ENCODE measurements around the gene TOPBP1.
A peak's percentile ranks its signal among the peaks of the same experiment; 100 is the strongest.
"Not testable (repeated sequence)": the region's sequence is repeated elsewhere in the genome, so short reads cannot be mapped to it uniquely, and the experiment has no call there.

TOPBP1 gene

GRCh38 chr3:133673746-133674145 is 12.0 kb upstream of the TOPBP1 start:
- no peak for DNase-seq

- no peak for DNase-seq
Observed at GRCh38 chr3:133672461-133672860, 10.7 kb upstream of the TOPBP1 start.

- no peak for DNase-seq
Observed at GRCh38 chr3:133670525-133670995, 8.8 kb upstream of the TOPBP1 start.

GRCh38 chr3:133669949-133670524 is 8.3 kb upstream of the TOPBP1 start:
- DNase-seq = no peak

GRCh38 chr3:133667118-133667517 is 5.4 kb upstream of the TOPBP1 start:
- DNase-seq = no peak

- DNase-seq = not testable (repeated sequence)
Observed at GRCh38 chr3:133665188-133665587, 3.4 kb upstream of the TOPBP1 start.

- peak; percentile 17 for DNase-seq
Observed at GRCh38 chr3:133663569-133664313, 2.0 kb upstream of the TOPBP1 start.

- peak; percentile 38 for DNase-seq
Observed at GRCh38 chr3:133662278-133662651, 524 bp upstream of the TOPBP1 start.

GRCh38 chr3:133659806-133660205 is 1.9 kb downstream of the TOPBP1 start:
- no peak for DNase-seq

- DNase-seq = no peak
Observed at GRCh38 chr3:133655731-133656515, 5.8 kb downstream of the TOPBP1 start.

GRCh38 chr3:133649486-133650068 is 12.2 kb downstream of the TOPBP1 start:
- no peak for DNase-seq

GRCh38 chr3:133644768-133645167 is 17.0 kb downstream of the TOPBP1 start:
- no peak for DNase-seq

GRCh38 chr3:133643611-133644010 is 18.1 kb downstream of the TOPBP1 start:
- no peak for DNase-seq

GRCh38 chr3:133641254-133641653 is 20.5 kb downstream of the TOPBP1 start:
- no peak for DNase-seq

- no peak for DNase-seq
Observed at GRCh38 chr3:133633439-133633838, 28.3 kb downstream of the TOPBP1 start.

GRCh38 chr3:133629146-133629545 is 32.6 kb downstream of the TOPBP1 start:
- no peak for DNase-seq

- no peak for DNase-seq
Observed at GRCh38 chr3:133627789-133628188, 34.0 kb downstream of the TOPBP1 start.

- no peak for DNase-seq
Observed at GRCh38 chr3:133620066-133620784, 41.5 kb downstream of the TOPBP1 start.

GRCh38 chr3:133611534-133611933 is 50.2 kb downstream of the TOPBP1 start:
- no peak for DNase-seq

- DNase-seq = no peak
Observed at GRCh38 chr3:133610031-133610430, 51.7 kb downstream of the TOPBP1 start.

GRCh38 chr3:133608388-133608787 is 53.4 kb downstream of the TOPBP1 start:
- DNase-seq = no peak

GRCh38 chr3:133607816-133608215 is 53.9 kb downstream of the TOPBP1 start:
- no peak for DNase-seq

- no peak for DNase-seq
Observed at GRCh38 chr3:133606902-133607301, 54.8 kb downstream of the TOPBP1 start.

Data from stimulated activated CD4-positive, alpha-beta T cell treated with anti-CD3 and anti-CD28 coated beads, Interleukin-1b, Interleukin-23, amount 100 ng/mL, for 48 hours (primary cell).